Tibial artery (tissue), 4 donors: Measurements from ENCODE around the gene ANTXRL.

Experiments
- DNase-seq, 2 donors: peaks; one replicate each; pipeline ENCODE4 v3.0.0-alpha.2; 2019
- H3K27ac ChIP-seq, 2 donors: fragments of 200-600 bp; sonication (generic) in 1 of 2; 1 replicate in 1 of 2; 2 replicates in 1 of 2; pipeline ENCODE4 v1.5.1; 2018 to 2019; ENCODE audit warnings: mild to moderate bottlenecking in 1 of 2
- H3K27me3 ChIP-seq, 2 donors: fragments of 200-600 bp; sonication (generic) in 1 of 2; one replicate each; pipeline versions ENCODE4 v1.5.1 to v1.6.0; 2016 to 2019
- H3K36me3 ChIP-seq, 3 donors: fragments of 200-600 bp; sonication (generic) in 2 of 3; one replicate each; pipeline ENCODE4 v1.5.1; 2016 to 2019; ENCODE audit warnings: mild to moderate bottlenecking in 2 of 3
- H3K4me1 ChIP-seq, 4 donors: fragments of 200-600 bp; sonication (generic) in 2 of 4; 1 replicate in 3 of 4; 2 replicates in 1 of 4; pipeline ENCODE4 v1.5.1; 2016 to 2019
- H3K4me3 ChIP-seq, 2 donors: fragments of 200-600 bp; sonication (generic) in 1 of 2; 1 replicate in 1 of 2; 2 replicates in 1 of 2; pipeline ENCODE4 v1.5.1; 2018 to 2019; ENCODE audit warnings: mild to moderate bottlenecking in 2 of 2
- H3K9me3 ChIP-seq, 3 donors: fragments of 200-600 bp; sonication (generic) in 1 of 3; one replicate each; pipeline ENCODE4 v1.5.1; 2016 to 2019
- intact Hi-C: fragments of 100-400 bp; cut with DNase I; formaldehyde crosslinking; loops from one replicate; pipeline ENCODE4 v1.15.0; 2023; ENCODE audit warnings: low total_unique reads
- TF ChIP-seq, protein P1 (sequence below), 2 experiments: fragments of 200-600 bp in 1 of 2; fragments of 450-650 bp in 1 of 2; IDR thresholded peaks; one replicate each; pipeline ENCODE4 v1.5.1; 2017 to 2019; ENCODE audit warnings: antibody characterized with exemption in 2 of 2, mild to moderate bottlenecking in 1 of 2, moderate library complexity in 1 of 2

Gene ANTXRL

DNA sequence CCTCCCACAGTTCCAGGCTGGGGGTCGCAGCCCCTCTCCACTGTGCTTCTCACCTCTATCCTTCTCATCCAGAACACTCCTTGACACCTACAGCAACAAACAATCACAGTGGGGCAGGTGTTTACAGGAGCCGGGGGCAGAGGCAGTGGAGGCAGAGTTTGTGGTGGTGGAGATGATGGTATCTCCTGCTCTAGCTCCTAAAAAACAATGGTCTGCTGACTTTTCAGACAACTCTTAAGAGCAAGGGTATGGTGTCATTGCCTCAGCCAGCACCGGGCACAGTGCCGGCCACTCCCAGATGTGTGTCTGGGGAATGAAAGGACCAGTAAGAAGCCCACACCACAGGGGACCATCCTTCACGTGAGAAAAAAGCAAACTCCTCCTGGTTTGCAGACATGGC is 36.3 kb upstream of the ANTXRL start:
- DNase-seq: no peak

DNA sequence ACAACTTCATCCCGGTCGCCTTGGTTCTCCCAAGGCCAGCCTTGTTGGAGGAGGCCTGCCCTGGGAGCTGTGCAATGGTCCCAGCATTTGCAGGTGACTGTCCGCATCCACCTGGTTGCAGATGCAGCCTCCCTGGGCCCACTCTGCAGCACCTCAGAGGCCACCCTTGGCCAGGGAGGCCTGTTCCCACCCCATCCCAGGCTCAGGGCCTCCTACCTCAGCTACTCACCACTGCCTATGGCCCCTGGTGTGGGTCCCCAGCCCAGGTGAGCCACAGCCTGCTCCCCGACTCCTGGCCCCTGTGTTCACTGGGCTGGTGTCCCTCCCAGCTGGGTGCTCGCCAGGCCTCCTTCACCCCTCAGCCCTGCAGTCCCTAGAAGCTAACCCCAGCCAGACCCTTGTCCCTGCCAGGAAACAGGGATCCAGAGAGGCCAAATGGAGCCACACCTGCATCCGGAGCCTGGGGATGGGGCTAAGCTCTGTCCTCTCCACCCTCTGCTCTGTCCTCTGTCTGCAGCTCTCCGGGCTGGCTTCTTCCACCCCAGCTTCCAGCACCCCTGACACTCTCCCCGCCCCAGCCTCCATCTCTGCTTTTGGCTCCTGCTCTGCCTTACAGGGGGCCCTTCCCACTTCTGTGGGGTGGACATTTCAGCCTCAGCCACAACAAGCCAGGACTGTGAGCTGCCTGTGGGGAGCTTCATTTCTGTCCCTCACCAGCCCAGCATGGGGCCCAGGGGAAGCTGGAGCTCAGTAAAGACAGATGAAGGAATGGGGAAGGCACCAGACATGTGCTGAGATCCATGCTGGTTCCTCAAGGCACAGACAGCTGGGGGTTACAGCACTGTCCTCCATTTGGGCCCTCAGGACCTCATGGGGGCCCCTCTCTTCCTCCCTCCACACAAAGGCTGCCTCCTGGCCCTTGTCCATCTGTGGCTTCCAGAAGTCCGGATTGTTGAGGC is 35.6 kb upstream of the ANTXRL start:
- H3K4me3 ChIP-seq: no peak overlapping the region
- peaks cover 0 to 18% (median 11%) of the 10 kb centered on the region in 4 donors for H3K4me1 ChIP-seq
- H3K36me3 ChIP-seq: no peaks in the 10 kb centered on the region
- TF ChIP-seq, protein P1, sequence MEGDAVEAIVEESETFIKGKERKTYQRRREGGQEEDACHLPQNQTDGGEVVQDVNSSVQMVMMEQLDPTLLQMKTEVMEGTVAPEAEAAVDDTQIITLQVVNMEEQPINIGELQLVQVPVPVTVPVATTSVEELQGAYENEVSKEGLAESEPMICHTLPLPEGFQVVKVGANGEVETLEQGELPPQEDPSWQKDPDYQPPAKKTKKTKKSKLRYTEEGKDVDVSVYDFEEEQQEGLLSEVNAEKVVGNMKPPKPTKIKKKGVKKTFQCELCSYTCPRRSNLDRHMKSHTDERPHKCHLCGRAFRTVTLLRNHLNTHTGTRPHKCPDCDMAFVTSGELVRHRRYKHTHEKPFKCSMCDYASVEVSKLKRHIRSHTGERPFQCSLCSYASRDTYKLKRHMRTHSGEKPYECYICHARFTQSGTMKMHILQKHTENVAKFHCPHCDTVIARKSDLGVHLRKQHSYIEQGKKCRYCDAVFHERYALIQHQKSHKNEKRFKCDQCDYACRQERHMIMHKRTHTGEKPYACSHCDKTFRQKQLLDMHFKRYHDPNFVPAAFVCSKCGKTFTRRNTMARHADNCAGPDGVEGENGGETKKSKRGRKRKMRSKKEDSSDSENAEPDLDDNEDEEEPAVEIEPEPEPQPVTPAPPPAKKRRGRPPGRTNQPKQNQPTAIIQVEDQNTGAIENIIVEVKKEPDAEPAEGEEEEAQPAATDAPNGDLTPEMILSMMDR (IDR thresholded peaks at IDR 0.05): no peak
- peak in 1 of 2 donors; percentile 53 for DNase-seq
- no peaks in the 10 kb centered on the region for H3K27me3 ChIP-seq
- intact Hi-C loops: no loop called here
- no peak overlapping the region for H3K27ac ChIP-seq
- H3K9me3 ChIP-seq: no peaks in the 10 kb centered on the region

More for the DNA sequence above, 36.3 kb upstream of the ANTXRL start:
- intact Hi-C loops: no loop called here
- Histone ChIP-seq H3K4me3 (no peak overlapping the region), H3K27ac (no peak overlapping the region), H3K9me3 (no peaks in the 10 kb centered on the region), H3K27me3 (no peaks in the 10 kb centered on the region), H3K4me1 (peaks cover 0 to 11% (median 5%) of the 10 kb centered on the region in 4 donors), H3K36me3 (no peaks in the 10 kb centered on the region)
- TF ChIP-seq, protein P1 (IDR thresholded peaks at IDR 0.05): no peak

GRCh38 chr10:46251857-46252847 is 34.6 kb upstream of the ANTXRL start:
- peaks cover 0 to 27% (median 15%) of the 10 kb centered on the region in 4 donors for H3K4me1 ChIP-seq
- TF ChIP-seq, protein P1 (IDR thresholded peaks at IDR 0.05): no peak
- no peak overlapping the region for H3K4me3 ChIP-seq
- H3K27me3 ChIP-seq: no peaks in the 10 kb centered on the region
- H3K36me3 ChIP-seq: no peaks in the 10 kb centered on the region
- no peak overlapping the region for H3K27ac ChIP-seq
- intact Hi-C loops: no loop called here
- DNase-seq: peak in 1 of 2 donors; percentile 61
- H3K9me3 ChIP-seq: no peaks in the 10 kb centered on the region

GRCh38 chr10:46253076-46254006 is 33.5 kb upstream of the ANTXRL start:
- peaks cover 0 to 39% (median 23%) of the 10 kb centered on the region in 4 donors for H3K4me1 ChIP-seq
- TF ChIP-seq, protein P1 (IDR thresholded peaks at IDR 0.05): no peak
- no peak for DNase-seq
- no peaks in the 10 kb centered on the region for H3K9me3 ChIP-seq
- H3K36me3 ChIP-seq: no peaks in the 10 kb centered on the region
- intact Hi-C loops: no loop called here
- H3K4me3 ChIP-seq: no peak overlapping the region
- H3K27ac ChIP-seq: no peak overlapping the region
- H3K27me3 ChIP-seq: no peaks in the 10 kb centered on the region
